ENCODE results near the gene ENDOG. TPM values are rescaled to one million over a fixed set of nuclear protein-coding genes. Genes with fewer than 3 reads are reported as not detected.
"Not testable (repeated sequence)": the region's sequence is repeated elsewhere in the genome, so short reads cannot be mapped to it uniquely, and the experiment has no call there.

The ENDOG gene
- total and polyA plus RNA-seq, 2 donors (not counting 1 experiment from before 2014, with no cell fraction given) = 5.2 to 15.5 TPM

DNA sequence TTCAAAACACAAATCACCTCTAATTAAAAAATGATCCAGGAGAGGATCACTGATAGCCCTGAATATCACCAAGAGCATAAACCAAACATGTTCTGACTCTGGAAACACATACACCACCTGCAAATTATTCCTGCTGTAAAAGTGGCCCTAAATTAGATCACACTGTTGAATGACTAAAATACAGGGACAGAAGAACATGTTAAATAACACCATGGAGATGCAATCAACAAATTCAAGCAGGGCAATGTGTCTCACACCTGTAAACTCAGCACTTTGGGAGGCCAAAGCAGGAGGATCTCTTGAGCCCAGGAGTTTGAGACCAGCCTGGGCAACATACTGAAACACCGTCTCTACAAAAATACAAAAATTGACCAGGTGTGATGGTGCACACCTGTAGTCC, 29.5 kb downstream of the ENDOG start:
- no peaks in the 10 kb centered on the region for H3K4me1 ChIP-seq (ENCODE audit: control insufficient read depth, extremely low read depth, insufficient read depth, low read length)
- TF ChIP-seq, protein P1, sequence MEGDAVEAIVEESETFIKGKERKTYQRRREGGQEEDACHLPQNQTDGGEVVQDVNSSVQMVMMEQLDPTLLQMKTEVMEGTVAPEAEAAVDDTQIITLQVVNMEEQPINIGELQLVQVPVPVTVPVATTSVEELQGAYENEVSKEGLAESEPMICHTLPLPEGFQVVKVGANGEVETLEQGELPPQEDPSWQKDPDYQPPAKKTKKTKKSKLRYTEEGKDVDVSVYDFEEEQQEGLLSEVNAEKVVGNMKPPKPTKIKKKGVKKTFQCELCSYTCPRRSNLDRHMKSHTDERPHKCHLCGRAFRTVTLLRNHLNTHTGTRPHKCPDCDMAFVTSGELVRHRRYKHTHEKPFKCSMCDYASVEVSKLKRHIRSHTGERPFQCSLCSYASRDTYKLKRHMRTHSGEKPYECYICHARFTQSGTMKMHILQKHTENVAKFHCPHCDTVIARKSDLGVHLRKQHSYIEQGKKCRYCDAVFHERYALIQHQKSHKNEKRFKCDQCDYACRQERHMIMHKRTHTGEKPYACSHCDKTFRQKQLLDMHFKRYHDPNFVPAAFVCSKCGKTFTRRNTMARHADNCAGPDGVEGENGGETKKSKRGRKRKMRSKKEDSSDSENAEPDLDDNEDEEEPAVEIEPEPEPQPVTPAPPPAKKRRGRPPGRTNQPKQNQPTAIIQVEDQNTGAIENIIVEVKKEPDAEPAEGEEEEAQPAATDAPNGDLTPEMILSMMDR (conservative IDR thresholded peaks at IDR 0.05 in 1 of 2, IDR thresholded peaks at IDR 0.05 in 1 of 2; ENCODE audit: low read depth in 1 of 2, low read length in 2 of 2) = no peak
- no peak for TF ChIP-seq EZH2 (IDR thresholded peaks at IDR 0.05; ENCODE audit: low read length, missing control alignments)
- H3K4me3 ChIP-seq (replicated peaks in 1 of 4; ENCODE audit: control extremely low read depth in 1 of 4, insufficient read depth in 1 of 4, low read depth in 3 of 4, low read length in 4 of 4) = no peak overlapping the region
- H2AFZ ChIP-seq (ENCODE audit: low read length) = no peak overlapping the region
- no peak overlapping the region for H3K4me2 ChIP-seq (ENCODE audit: extremely low read depth, insufficient read depth, low read length)
- H3K79me2 ChIP-seq (ENCODE audit: control insufficient read depth, insufficient read depth, low read length) = no peaks in the 10 kb centered on the region
- no peaks in the 10 kb centered on the region for H3K36me3 ChIP-seq (ENCODE audit: control insufficient read depth, insufficient read depth, low read length)
- H3K27me3 ChIP-seq (ENCODE audit: control insufficient read depth, insufficient read depth, low read length) = no peaks in the 10 kb centered on the region
- H4K20me1 ChIP-seq (ENCODE audit: control insufficient read depth, extremely low read depth, insufficient read depth, low read length) = no peaks in the 10 kb centered on the region
- no peak overlapping the region for H3K27ac ChIP-seq (ENCODE audit: insufficient read depth, low read length)
- H3K9ac ChIP-seq (ENCODE audit: insufficient read depth, low read length) = no peak overlapping the region
- DNase-seq (ENCODE audit: low read depth in 2 of 2) = no peak
- no peaks in the 10 kb centered on the region for H3K9me3 ChIP-seq (ENCODE audit: control insufficient read depth, insufficient read depth, low read depth, low read length)

DNA sequence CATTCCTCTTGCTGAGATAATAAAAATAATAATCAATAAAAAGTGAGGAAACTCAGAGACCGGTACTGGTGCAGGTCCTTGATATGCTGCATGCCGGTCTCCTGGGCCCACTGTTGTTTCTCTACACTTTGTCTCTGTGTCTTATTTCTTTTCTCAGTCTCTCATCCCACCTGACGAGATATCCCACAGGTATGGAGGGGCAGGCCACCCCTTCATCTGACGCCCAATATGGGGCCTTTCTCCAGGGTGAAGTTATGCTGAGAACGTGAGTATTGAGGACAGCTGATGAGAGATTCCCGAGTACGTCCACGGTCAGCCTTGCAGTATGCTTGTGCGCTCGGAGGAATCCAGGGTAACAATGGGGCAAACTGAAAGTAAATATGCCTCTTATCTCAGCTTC, 32.7 kb downstream of the ENDOG start:
- not testable (repeated sequence) for H3K9me3 ChIP-seq (ENCODE audit: control insufficient read depth, insufficient read depth, low read depth, low read length); H3K27ac ChIP-seq (ENCODE audit: insufficient read depth, low read length); H2AFZ ChIP-seq (ENCODE audit: low read length); H3K4me2 ChIP-seq (ENCODE audit: extremely low read depth, insufficient read depth, low read length); DNase-seq (ENCODE audit: low read depth in 2 of 2); H3K4me1 ChIP-seq (ENCODE audit: control insufficient read depth, extremely low read depth, insufficient read depth, low read length); H3K27me3 ChIP-seq (ENCODE audit: control insufficient read depth, insufficient read depth, low read length); H3K9ac ChIP-seq (ENCODE audit: insufficient read depth, low read length); H4K20me1 ChIP-seq (ENCODE audit: control insufficient read depth, extremely low read depth, insufficient read depth, low read length); H3K36me3 ChIP-seq (ENCODE audit: control insufficient read depth, insufficient read depth, low read length); H3K79me2 ChIP-seq (ENCODE audit: control insufficient read depth, insufficient read depth, low read length); H3K4me3 ChIP-seq (replicated peaks in 1 of 4; ENCODE audit: control extremely low read depth in 1 of 4, insufficient read depth in 1 of 4, low read depth in 3 of 4, low read length in 4 of 4)

DNA sequence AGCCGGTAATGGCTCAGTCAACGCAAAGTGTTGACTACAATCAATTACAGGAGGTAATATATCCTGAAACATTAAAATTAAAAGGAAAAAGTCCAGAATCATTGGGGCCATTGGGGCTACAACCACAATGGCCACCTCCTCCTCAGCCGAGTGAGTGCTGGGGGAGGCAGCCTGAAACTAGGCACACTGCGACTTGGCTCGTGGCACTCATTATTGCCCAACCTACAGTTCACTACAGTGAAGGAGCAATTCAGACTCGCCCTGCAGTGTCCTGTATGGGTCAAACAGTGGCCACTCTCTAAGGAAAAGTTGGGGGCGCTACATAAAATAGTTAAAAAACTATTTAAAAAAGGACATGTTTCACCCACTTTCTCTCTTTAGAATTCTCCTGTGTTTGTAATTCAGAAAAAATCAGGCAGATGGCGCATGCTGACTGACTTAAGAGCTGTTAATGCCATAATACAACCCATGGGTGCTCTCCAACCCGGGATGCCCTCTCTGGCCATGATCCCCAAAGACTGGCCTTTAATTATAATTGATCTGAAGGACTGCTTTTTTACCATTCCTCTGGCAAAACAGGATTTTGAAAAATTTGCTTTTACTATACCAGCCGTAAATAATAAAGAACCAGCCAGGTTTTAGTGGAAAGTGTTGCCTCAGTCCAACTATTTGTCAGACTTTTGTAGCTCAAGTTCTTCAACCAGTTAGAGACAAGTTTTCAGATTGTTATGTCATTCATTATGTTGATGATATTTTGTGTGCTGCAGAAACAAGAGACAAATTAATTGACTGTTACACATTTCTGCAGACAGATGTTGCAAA, 33.7 kb downstream of the ENDOG start:
- not testable (repeated sequence) for H2AFZ ChIP-seq (ENCODE audit: low read length); H4K20me1 ChIP-seq (ENCODE audit: control insufficient read depth, extremely low read depth, insufficient read depth, low read length); H3K36me3 ChIP-seq (ENCODE audit: control insufficient read depth, insufficient read depth, low read length); H3K79me2 ChIP-seq (ENCODE audit: control insufficient read depth, insufficient read depth, low read length); H3K9ac ChIP-seq (ENCODE audit: insufficient read depth, low read length); H3K4me1 ChIP-seq (ENCODE audit: control insufficient read depth, extremely low read depth, insufficient read depth, low read length); H3K27ac ChIP-seq (ENCODE audit: insufficient read depth, low read length); H3K4me3 ChIP-seq (replicated peaks in 1 of 4; ENCODE audit: control extremely low read depth in 1 of 4, insufficient read depth in 1 of 4, low read depth in 3 of 4, low read length in 4 of 4); H3K27me3 ChIP-seq (ENCODE audit: control insufficient read depth, insufficient read depth, low read length); H3K4me2 ChIP-seq (ENCODE audit: extremely low read depth, insufficient read depth, low read length); H3K9me3 ChIP-seq (ENCODE audit: control insufficient read depth, insufficient read depth, low read depth, low read length)
- TF ChIP-seq, protein P1 (conservative IDR thresholded peaks at IDR 0.05 in 1 of 2, IDR thresholded peaks at IDR 0.05 in 1 of 2; ENCODE audit: low read depth in 1 of 2, low read length in 2 of 2) = peak; percentile 33 to 47
- peak; percentile 23 to 70 for DNase-seq (ENCODE audit: low read depth in 2 of 2)

DNA sequence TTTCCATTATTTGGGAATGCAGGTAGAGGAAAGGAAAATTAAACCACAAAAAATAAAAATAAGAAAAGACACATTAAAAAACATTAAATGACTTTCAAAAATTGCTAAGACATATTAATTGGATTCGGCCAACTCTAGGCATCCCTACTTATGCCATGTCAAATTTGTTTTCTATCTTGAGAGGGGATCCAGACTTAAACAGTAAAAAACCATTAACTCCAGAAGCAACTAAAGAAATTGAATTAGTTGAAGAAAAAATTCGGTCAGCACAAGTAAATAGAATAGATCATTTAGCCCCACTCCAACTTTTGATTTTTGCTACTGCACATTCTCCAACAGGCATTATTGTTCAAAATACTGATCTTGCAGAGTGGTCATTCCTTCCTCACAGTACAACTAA, 34.3 kb downstream of the ENDOG start:
- not testable (repeated sequence) for H3K9me3 ChIP-seq (ENCODE audit: control insufficient read depth, insufficient read depth, low read depth, low read length); H3K4me1 ChIP-seq (ENCODE audit: control insufficient read depth, extremely low read depth, insufficient read depth, low read length); H3K4me3 ChIP-seq (replicated peaks in 1 of 4; ENCODE audit: control extremely low read depth in 1 of 4, insufficient read depth in 1 of 4, low read depth in 3 of 4, low read length in 4 of 4); DNase-seq (ENCODE audit: low read depth in 2 of 2); H3K79me2 ChIP-seq (ENCODE audit: control insufficient read depth, insufficient read depth, low read length); H2AFZ ChIP-seq (ENCODE audit: low read length); H4K20me1 ChIP-seq (ENCODE audit: control insufficient read depth, extremely low read depth, insufficient read depth, low read length); H3K4me2 ChIP-seq (ENCODE audit: extremely low read depth, insufficient read depth, low read length); H3K27ac ChIP-seq (ENCODE audit: insufficient read depth, low read length); H3K9ac ChIP-seq (ENCODE audit: insufficient read depth, low read length); H3K36me3 ChIP-seq (ENCODE audit: control insufficient read depth, insufficient read depth, low read length); H3K27me3 ChIP-seq (ENCODE audit: control insufficient read depth, insufficient read depth, low read length)

DNA sequence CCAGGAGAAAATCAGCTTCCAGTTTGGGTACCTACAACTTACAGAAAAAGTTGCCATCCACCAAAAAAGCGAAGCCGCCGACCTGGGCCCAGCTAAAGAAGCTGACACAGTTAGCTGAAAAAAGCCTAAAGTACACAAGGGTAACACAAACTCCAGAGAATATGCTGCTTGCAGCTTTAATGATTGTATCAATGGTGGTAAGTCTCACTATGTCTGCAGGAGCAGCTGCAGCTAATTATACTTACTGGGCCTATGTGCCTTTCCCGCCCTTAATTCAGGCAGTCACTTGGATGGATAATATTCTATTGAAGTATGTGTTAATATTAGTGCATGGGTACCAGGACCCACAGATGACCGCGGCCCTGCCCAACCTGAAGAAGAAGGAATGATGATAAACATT, 36.2 kb downstream of the ENDOG start:
- H3K4me2 ChIP-seq (ENCODE audit: extremely low read depth, insufficient read depth, low read length); H3K27me3 ChIP-seq (ENCODE audit: control insufficient read depth, insufficient read depth, low read length); H3K9me3 ChIP-seq (ENCODE audit: control insufficient read depth, insufficient read depth, low read depth, low read length); H3K27ac ChIP-seq (ENCODE audit: insufficient read depth, low read length); H3K4me1 ChIP-seq (ENCODE audit: control insufficient read depth, extremely low read depth, insufficient read depth, low read length); H3K79me2 ChIP-seq (ENCODE audit: control insufficient read depth, insufficient read depth, low read length); H3K9ac ChIP-seq (ENCODE audit: insufficient read depth, low read length); DNase-seq (ENCODE audit: low read depth in 2 of 2); H4K20me1 ChIP-seq (ENCODE audit: control insufficient read depth, extremely low read depth, insufficient read depth, low read length); H3K4me3 ChIP-seq (replicated peaks in 1 of 4; ENCODE audit: control extremely low read depth in 1 of 4, insufficient read depth in 1 of 4, low read depth in 3 of 4, low read length in 4 of 4); H3K36me3 ChIP-seq (ENCODE audit: control insufficient read depth, insufficient read depth, low read length); H2AFZ ChIP-seq (ENCODE audit: low read length): not testable (repeated sequence)
